Activated CD4-positive, alpha-beta T cell treated with anti-CD3 and anti-CD28 coated beads, Interleukin-2, amount 10 ng/mL, durations not matched to agents 7 days and 5 days (primary cell): ENCODE data around the gene ATF3. TPM values are rescaled to one million over a fixed set of nuclear protein-coding genes. Genes with fewer than 3 reads are reported as not detected.
A peak's percentile ranks its signal among the peaks of the same experiment; 100 is the strongest.

Source experiments
- CTCF ChIA-PET: fragments of 350-600 bp; sonication (Branson Sonifier 250); formaldehyde crosslinking; loops from one replicate; lab custom pipeline; 2021; ENCODE audit warnings: antibody characterized with exemption; lab: Charles Lee
- POLR2A ChIA-PET: fragments of 350-600 bp; sonication (Branson Sonifier 250); formaldehyde crosslinking; loops from one replicate; lab custom pipeline; 2021; ENCODE audit warnings: antibody characterized with exemption; lab: Charles Lee
- DNase-seq: peaks from one replicate; pipeline ENCODE4 v3.0.0-alpha.2; 2020
- H3K27ac Mint-ChIP-seq: one replicate; pipeline ENCODE4 v1.8.0; 2021; ENCODE audit warnings: mild to moderate bottlenecking, moderate library complexity, mixed read lengths
- H3K27me3 Mint-ChIP-seq: one replicate; pipeline ENCODE4 v1.8.0; 2021; ENCODE audit warnings: mixed read lengths
- H3K36me3 Mint-ChIP-seq: one replicate; pipeline ENCODE4 v1.8.0; 2021; ENCODE audit warnings: low read depth, mixed read lengths
- H3K4me1 Mint-ChIP-seq: one replicate; pipeline ENCODE4 v1.8.0; 2021; ENCODE audit warnings: mixed read lengths
- H3K4me3 Mint-ChIP-seq: one replicate; pipeline ENCODE4 v1.8.0; 2021; ENCODE audit warnings: mild to moderate bottlenecking, moderate library complexity, mixed read lengths
- H3K9me3 Mint-ChIP-seq: one replicate; pipeline ENCODE4 v1.8.0; 2021; ENCODE audit warnings: mixed read lengths
- total RNA-seq, 2 experiments: library from RNA; stranded (reverse); gene quantifications; one replicate each; pipeline ENCODE4 v1.2.3, GENCODE V29; 2021

Gene ATF3
- total RNA-seq, 2 experiments from 2014 or later: 10.0 to 13.0 TPM

DNA sequence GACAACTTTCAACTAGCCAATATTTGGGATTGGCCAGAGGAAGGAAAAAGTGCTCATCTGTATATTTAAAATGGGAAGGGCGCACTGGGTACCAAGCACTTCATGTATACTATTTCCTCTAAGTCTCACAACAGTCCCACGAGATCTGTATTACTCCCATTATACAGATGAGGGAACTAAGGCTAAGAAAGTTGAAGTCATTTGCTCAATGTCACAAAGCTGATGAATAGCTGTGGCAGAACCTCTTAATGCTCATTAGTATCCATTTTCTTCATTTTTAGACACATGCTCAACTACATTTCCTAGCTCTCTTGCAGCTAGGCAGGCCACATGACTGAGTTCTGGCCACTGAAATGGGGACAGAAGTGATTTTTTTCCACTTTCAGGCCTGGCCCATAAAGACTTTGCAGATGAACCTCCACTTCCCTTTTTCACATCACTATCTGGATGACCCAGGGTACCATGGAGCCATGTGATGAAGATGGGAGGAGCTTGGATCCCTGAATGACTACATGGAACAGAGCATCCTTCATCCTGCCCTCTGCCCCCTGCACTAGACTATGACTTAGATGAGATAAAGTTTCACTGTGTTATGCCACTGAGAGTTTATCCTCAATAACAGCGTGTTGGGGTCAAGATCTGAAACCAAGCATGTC, 31.8 kb downstream of the ATF3 start:
- Mint-ChIP-seq H3K36me3 (no peaks in the 10 kb centered on the region), H3K27ac (no peak overlapping the region), H3K27me3 (peaks cover 19% of the 10 kb centered on the region), H3K9me3 (peaks cover 8% of the 10 kb centered on the region), H3K4me3 (no peak overlapping the region), H3K4me1 (peaks cover 28% of the 10 kb centered on the region)
- ChIA-PET POLR2A (no interaction called here), CTCF (interaction anchor here (1.6 to 2.4 kb wide), 3 partner anchors 21 to 163 kb away, joined by 3 to 9 read pairs (median 9); no protein-coding TSS in a partner anchor)
- DNase-seq: no peak

DNA sequence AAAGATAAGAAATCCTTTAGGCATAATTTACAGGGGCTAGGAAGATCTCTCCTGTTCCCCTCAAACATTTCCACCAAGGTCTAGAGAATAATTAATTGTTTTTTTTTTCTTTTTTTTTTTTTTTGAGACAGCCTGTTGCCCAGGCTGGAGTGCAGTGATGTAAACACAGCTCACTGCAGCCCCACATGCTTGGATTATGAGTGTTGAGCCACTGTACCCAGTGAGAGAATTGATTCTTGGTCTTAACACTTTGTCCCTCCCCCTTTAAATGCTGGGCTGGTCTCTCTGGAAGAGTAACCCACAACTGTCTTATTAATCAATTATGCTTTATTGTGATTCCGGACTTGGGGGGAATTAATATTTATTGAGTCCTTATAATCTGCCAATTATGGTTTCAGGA, 33.4 kb downstream of the ATF3 start:
- peaks cover 8% of the 10 kb centered on the region for H3K9me3 Mint-ChIP-seq
- CTCF ChIA-PET: interaction anchor here (0.6 to 1.9 kb wide), 7 partner anchors 9 to 1064 kb away, joined by 3 to 6 read pairs (median 3); no protein-coding TSS in a partner anchor
- POLR2A ChIA-PET: no interaction called here

DNA sequence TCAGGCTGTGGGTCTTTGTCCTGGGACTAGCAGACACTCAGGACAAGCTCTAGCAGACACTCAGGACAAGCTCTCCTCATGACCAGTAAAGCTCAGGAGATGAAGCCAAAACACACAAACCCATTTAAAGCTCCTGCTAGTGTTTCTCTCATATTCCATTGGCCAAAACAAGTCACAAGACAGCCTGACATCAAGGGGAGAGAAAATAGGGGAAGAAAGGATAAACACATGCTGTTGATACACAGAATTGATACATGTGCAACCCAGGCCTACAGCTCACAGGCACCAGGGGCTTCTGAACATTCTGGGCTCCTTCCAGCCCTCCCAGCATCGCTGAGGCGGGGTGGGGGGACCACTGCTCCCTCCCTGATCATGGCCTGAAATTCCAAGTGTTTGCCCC, 35.3 kb downstream of the ATF3 start:
- ChIA-PET POLR2A (no interaction called here), CTCF (interaction anchor here (1.9 kb wide), 1 partner anchor 21 kb away, joined by 6 read pairs; no protein-coding TSS in a partner anchor)
- no peaks in the 10 kb centered on the region for H3K36me3 Mint-ChIP-seq
- H3K27ac Mint-ChIP-seq: no peak overlapping the region
- no peak overlapping the region for H3K4me3 Mint-ChIP-seq
- H3K9me3 Mint-ChIP-seq: peaks cover 8% of the 10 kb centered on the region
- peaks cover 21% of the 10 kb centered on the region for H3K27me3 Mint-ChIP-seq
- DNase-seq: no peak
- H3K4me1 Mint-ChIP-seq: peaks cover 1% of the 10 kb centered on the region

More for the DNA sequence above, 33.4 kb downstream of the ATF3 start:
- no peak for DNase-seq
- Mint-ChIP-seq H3K27me3 (peaks cover 19% of the 10 kb centered on the region), H3K27ac (no peak overlapping the region), H3K4me1 (peaks cover 12% of the 10 kb centered on the region), H3K4me3 (no peak overlapping the region), H3K36me3 (no peaks in the 10 kb centered on the region)

DNA sequence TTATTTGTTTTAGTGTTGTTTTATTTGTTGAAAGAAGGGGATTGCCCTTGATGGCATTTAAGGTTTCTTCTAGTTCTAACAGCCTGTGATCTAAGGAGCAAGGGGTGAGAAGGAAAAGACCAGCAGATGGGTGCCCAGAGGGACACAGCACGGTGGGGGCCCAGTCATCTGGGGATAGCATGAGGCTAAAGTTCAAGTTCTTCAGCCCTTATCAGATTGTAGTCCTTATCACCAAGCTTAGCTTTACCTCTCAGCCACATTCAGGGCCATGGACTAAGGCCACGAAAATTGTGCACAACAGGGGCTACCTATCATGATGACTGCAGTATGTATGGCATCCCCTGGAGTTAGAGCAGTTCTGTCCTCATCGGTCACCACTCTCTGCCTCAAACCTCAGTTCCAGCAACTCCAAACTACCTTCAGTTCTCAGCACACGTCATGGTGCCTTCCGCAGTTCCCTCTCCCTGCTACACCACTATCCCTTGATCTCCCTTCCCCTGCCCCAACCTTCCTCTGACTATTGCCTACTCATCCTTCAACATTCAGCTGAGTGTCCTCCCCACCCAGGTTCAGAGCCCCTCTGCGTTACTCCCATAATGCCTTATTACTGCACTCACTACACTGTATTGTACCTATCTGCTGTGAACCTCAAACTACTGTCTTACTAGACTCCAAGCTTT, 36.4 kb downstream of the ATF3 start:
- no peak overlapping the region for H3K4me3 Mint-ChIP-seq
- H3K36me3 Mint-ChIP-seq: no peaks in the 10 kb centered on the region
- ChIA-PET CTCF (interaction anchor here (1.3 kb wide), 1 partner anchor 20 kb away, joined by 3 read pairs; no protein-coding TSS in a partner anchor), POLR2A (no interaction called here)
- peaks cover 17% of the 10 kb centered on the region for H3K27me3 Mint-ChIP-seq
- H3K27ac Mint-ChIP-seq: no peak overlapping the region
- no peak for DNase-seq
- no peaks in the 10 kb centered on the region for H3K4me1 Mint-ChIP-seq
- peaks cover 8% of the 10 kb centered on the region for H3K9me3 Mint-ChIP-seq

DNA sequence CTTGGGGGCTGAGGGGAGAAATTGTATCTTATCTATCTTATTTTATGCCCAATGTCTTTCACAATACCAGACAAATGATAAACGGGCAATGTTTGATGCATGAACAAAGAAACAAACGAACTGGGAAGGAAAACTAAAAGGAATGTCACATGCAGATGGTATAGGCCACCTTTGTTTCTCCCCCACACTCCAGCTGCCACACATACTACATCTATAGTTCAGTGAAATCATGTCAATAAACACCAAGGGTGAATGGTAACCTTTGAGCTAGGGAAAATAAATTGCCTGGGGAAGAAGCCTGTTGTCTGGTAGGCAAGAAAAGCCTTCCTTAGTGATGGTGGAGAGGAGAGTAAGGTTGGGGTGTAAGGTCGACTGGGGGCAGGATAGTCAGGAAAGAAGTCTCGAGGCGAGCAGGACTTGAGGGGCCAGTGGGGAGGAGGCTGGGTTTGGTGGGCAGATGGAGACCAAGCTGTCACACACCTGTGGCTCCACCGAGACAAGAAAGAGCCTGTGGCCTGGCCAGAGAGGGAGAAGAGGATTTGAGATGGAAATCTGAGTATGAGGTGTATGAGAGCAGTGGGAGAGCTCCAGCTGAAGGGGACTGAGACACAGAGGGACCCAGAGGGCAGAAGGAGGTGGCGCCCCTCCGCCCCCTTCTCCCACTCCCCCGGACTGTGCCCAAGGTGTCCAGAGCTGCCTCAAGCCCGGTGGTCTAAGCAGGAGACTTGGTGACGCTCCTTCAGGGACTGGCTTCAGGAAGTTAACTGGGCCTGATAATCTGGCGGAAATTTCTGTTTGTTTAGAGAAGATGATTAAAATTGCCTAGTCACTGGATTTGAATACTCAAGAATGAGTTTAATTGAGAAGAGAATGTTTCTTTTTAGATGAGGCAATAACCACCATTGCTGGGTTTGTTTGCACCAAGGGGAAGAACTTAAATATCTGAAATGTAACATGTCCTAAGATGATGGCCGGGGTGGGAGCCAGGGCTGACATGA, 37.3 kb downstream of the ATF3 start:
- no peak for DNase-seq
- CTCF ChIA-PET: interaction anchor here (1.3 kb wide), 1 partner anchor 19 kb away, joined by 3 read pairs; no protein-coding TSS in a partner anchor
- Mint-ChIP-seq H3K9me3 (peaks cover 5% of the 10 kb centered on the region), H3K4me1 (no peaks in the 10 kb centered on the region), H3K27ac (peak overlapping the region; percentile 50), H3K4me3 (no peak overlapping the region), H3K27me3 (peaks cover 9% of the 10 kb centered on the region), H3K36me3 (no peaks in the 10 kb centered on the region)
- POLR2A ChIA-PET: no interaction called here

DNA sequence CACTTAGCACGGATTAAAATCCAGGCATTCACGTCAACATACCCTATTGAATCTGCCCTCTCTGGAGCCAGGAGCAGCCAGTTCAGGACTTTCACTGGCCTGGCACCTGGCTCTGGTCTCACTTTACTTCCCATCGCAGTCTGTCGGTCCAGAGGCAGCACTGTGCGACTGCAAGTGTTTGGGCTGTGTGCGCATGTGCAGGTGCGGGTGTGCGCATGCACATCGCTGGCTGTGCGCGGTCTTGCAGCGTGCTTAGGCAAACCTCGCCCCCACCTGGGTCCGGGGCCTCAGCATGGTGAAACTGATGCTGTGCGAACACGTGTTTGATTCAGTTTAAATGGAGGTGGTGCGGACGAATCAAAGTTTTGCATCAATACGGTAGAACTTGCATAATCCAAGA, 38.0 kb downstream of the ATF3 start:
- Mint-ChIP-seq H3K9me3 (no peaks in the 10 kb centered on the region), H3K4me3 (no peak overlapping the region)

DNA sequence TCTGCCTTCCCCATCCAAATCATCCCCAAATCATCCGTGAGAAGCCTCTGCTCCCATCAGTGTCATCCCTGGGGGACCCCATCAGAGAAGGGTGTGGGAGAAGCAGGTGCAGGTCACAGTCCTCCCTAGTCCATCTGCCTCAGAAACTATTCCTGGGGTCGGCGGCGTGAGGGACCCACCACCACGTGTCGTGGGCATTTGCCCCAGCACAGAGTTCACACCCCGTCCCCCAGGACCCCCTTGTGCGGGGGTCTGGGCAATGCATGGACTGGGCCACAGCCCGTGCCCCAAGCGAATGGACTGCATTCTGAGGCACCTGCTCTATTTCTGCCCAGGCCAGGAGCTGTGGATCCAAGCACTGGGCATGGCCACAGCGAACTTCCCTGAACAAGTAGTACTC, 38.4 kb downstream of the ATF3 start:
- no peaks in the 10 kb centered on the region for H3K9me3 Mint-ChIP-seq
- H3K4me3 Mint-ChIP-seq: no peak overlapping the region
- POLR2A ChIA-PET: interaction anchor here (0.8 kb wide), 1 partner anchor 1362 kb away, joined by 3 read pairs; no protein-coding TSS in a partner anchor
- H3K27ac Mint-ChIP-seq: no peak overlapping the region
- CTCF ChIA-PET: no interaction called here
- H3K36me3 Mint-ChIP-seq: no peaks in the 10 kb centered on the region
- H3K27me3 Mint-ChIP-seq: peaks cover 5% of the 10 kb centered on the region
- no peaks in the 10 kb centered on the region for H3K4me1 Mint-ChIP-seq
- no peak for DNase-seq

More for the DNA sequence above, 38.0 kb downstream of the ATF3 start:
- H3K4me1 Mint-ChIP-seq: no peaks in the 10 kb centered on the region
- ChIA-PET CTCF (interaction anchor here (1.3 kb wide), 1 partner anchor 18 kb away, joined by 3 read pairs; no protein-coding TSS in a partner anchor), POLR2A (no interaction called here)
- H3K27ac Mint-ChIP-seq: no peak overlapping the region
- H3K27me3 Mint-ChIP-seq: peaks cover 5% of the 10 kb centered on the region
- H3K36me3 Mint-ChIP-seq: no peaks in the 10 kb centered on the region
- no peak for DNase-seq

DNA sequence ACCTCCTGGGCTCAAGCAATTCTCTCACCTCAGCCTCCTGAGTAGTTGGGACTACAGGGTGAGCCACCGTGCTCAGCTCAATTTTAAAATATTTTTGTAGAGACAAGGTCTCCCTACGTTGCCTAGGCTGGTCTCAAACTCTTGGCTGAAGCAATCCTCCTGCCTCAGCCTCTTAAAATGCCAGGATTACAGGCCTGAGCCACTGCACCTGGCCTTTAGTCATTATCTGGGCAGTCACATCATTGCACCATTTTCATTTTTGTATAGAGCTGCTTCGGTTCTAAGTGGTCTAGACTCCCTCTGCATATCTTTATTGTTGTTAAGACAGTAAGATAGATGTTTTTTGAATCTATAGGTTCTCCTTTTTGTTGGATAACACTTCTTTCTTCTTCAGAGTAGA, 39.9 kb downstream of the ATF3 start:
- ChIA-PET CTCF (no interaction called here), POLR2A (no interaction called here)
- Mint-ChIP-seq H3K36me3 (no peaks in the 10 kb centered on the region), H3K27me3 (peaks cover 5% of the 10 kb centered on the region), H3K4me1 (no peaks in the 10 kb centered on the region), H3K27ac (no peak overlapping the region), H3K4me3 (no peak overlapping the region), H3K9me3 (no peaks in the 10 kb centered on the region)
- DNase-seq: no peak

DNA sequence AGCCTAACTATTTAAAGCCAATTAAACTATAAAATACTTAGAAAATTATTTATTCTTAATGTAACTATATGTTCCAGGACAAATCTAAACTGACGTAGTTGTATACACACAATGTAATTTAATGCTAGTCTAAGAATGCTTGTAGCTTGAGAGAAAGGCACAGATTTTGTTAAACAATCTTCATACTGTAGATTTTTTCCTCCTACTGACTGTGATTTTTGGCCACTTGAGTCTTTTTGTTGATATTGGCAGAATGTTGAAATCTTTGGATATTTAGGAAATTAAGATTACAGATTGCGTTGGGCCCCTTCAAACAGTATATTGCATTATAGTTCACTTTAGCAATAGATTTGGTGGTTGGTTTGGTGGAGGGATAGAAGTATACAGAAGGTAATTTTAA, 40.5 kb downstream of the ATF3 start:
- ChIA-PET POLR2A (no interaction called here), CTCF (no interaction called here)
- H3K27me3 Mint-ChIP-seq: peaks cover 8% of the 10 kb centered on the region
- H3K4me1 Mint-ChIP-seq: no peaks in the 10 kb centered on the region
- no peaks in the 10 kb centered on the region for H3K9me3 Mint-ChIP-seq
- no peak overlapping the region for H3K27ac Mint-ChIP-seq
- no peak for DNase-seq
- H3K4me3 Mint-ChIP-seq: no peak overlapping the region
- no peaks in the 10 kb centered on the region for H3K36me3 Mint-ChIP-seq

DNA sequence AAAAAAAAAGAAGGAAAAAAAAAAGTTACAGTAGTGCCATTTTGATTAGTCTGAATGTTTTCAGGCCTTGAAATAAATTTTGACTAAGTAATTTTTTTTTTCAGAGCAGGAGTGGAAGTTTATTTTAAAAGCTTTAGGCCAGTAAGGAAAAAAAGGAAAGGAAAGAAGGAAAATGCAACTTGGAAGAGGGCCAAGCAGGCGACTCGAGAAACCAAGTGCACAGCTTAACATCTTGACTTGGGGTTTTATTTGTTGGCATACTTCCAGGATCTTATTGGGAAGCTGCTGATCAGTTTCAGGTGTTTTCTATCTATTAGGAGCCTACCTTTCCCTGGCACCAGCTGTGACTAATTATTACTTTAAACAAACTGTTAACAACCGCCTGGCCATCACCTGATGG, 41.7 kb downstream of the ATF3 start:
- CTCF ChIA-PET: interaction anchor here (0.7 to 1.7 kb wide), 6 partner anchors 18 to 174 kb away, joined by 3 to 5 read pairs (median 4); no protein-coding TSS in a partner anchor
- POLR2A ChIA-PET: no interaction called here
- Mint-ChIP-seq H3K27me3 (peaks cover 12% of the 10 kb centered on the region), H3K4me3 (no peak overlapping the region), H3K36me3 (no peaks in the 10 kb centered on the region), H3K9me3 (no peaks in the 10 kb centered on the region), H3K27ac (no peak overlapping the region), H3K4me1 (no peaks in the 10 kb centered on the region)
- DNase-seq: no peak

DNA sequence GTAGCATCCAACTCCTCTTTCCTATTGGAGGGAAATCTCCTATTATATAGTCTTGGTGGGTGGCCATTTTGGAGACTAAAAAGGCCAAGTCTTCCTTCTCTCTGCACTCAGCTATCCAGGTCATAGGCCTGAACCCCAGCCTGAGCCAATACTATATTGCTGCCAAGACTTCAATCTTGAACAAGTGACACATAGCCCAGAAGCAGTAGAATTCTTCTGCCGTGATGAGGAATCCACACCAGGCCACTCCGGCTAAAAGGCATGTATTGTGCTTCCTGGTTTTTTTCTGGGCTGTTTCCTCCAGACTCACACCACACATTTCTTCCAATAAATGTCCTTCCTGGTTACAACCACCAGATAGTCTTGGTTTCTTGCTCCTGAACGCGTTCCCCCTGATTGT, 43.0 kb downstream of the ATF3 start:
- Mint-ChIP-seq H3K27ac (no peak overlapping the region), H3K4me1 (peaks cover 1% of the 10 kb centered on the region), H3K4me3 (no peak overlapping the region), H3K27me3 (peaks cover 12% of the 10 kb centered on the region), H3K36me3 (no peaks in the 10 kb centered on the region), H3K9me3 (no peaks in the 10 kb centered on the region)
- POLR2A ChIA-PET: no interaction called here
- CTCF ChIA-PET: interaction anchor here (0.8 to 2.6 kb wide), 4 partner anchors 10 to 29 kb away, joined by 3 to 7 read pairs (median 5); no protein-coding TSS in a partner anchor
- DNase-seq: no peak

DNA sequence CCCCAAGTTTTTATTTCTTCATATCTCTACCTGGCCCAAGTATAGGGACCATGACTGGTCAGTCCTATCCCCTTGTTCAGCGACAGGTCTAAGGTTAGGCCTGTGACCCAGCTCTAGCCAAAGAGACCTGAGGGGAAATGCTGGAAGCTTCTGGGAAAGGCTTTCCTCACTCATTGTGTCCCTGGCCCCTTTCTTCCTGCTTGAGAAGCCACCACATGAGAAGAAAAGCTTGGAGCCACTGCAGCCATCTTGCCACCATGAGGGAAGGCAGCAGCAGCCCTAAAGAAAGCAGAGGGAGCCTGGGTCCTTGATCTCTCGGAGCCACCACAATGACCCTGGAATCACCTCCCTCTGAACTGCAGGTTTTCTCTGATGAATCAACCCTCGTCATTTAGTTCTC, 43.4 kb downstream of the ATF3 start:
- Mint-ChIP-seq H3K9me3 (no peaks in the 10 kb centered on the region), H3K4me1 (peaks cover 1% of the 10 kb centered on the region), H3K27ac (no peak overlapping the region), H3K27me3 (peaks cover 12% of the 10 kb centered on the region), H3K4me3 (no peak overlapping the region), H3K36me3 (no peaks in the 10 kb centered on the region)
- DNase-seq: no peak
- CTCF ChIA-PET: interaction anchor here (1.6 to 2.6 kb wide), 3 partner anchors 13 to 29 kb away, joined by 5 to 7 read pairs (median 5); no protein-coding TSS in a partner anchor
- POLR2A ChIA-PET: no interaction called here
